IMR-90 (cell line): Measurements from ENCODE around the gene MPRIP. TPM values are rescaled to one million over a fixed set of nuclear protein-coding genes. Genes with fewer than 3 reads are reported as not detected.
"Not testable (repeated sequence)": the region's sequence is repeated elsewhere in the genome, so short reads cannot be mapped to it uniquely, and the experiment has no call there.

Experiments used
- ATAC-seq: fragments of 200-7000 bp; cut with Tn5 transposase; 2 replicates; pipeline ENCODE4 v1.9.1; 2020; ENCODE audit warnings: low read depth, mild to moderate bottlenecking, moderate library complexity
- BruUV-seq: library from RNA; stranded (reverse); fragments of 400-500 nt; replicated peaks from 2 replicates; lab custom pipeline; 2021; lab: Mats Ljungman, UMichigan
- CTCF ChIA-PET: fragments of 300-600 bp; formaldehyde crosslinking; extraction: SDS; loops from one replicate; lab custom pipeline; 2021; ENCODE audit warnings: antibody characterized with exemption; lab: Yijun Ruan, JAX
- POLR2A ChIA-PET: fragments of 300-600 bp; sonication (Branson Sonifier 250); formaldehyde crosslinking; loops from one replicate; lab custom pipeline; 2022; ENCODE audit warnings: antibody characterized with exemption; ENCODE audit not compliant: unreplicated experiment; lab: Charles Lee
- DNase-seq: peaks from one replicate; pipeline ENCODE4 v3.0.0; 2013
- H2AFZ ChIP-seq: replicated peaks from 2 replicates; pipeline ENCODE3; 2013; ENCODE audit warnings: low read length, mild to moderate bottlenecking; ENCODE audit not compliant: poor library complexity
- H2AK5ac ChIP-seq: 2 replicates; pipeline ENCODE4 v1.6.1; 2013; ENCODE audit warnings: low read depth, low read length, inconsistent platforms
- H2AK9ac ChIP-seq: replicated peaks from 2 replicates; pipeline ENCODE3; 2013; ENCODE audit warnings: mild to moderate bottlenecking, low read depth, low read length, moderate library complexity; ENCODE audit not compliant: poor library complexity
- H2BK120ac ChIP-seq: 2 replicates; pipeline ENCODE4 v1.6.1; 2013; ENCODE audit warnings: low read depth, low read length, inconsistent platforms
- H2BK15ac ChIP-seq: 3 replicates; pipeline ENCODE4 v1.6.1; 2013; ENCODE audit warnings: low read depth, low read length, inconsistent platforms
- H2BK20ac ChIP-seq: 2 replicates; pipeline ENCODE4 v1.6.1; 2013; ENCODE audit warnings: low read depth, mild to moderate bottlenecking, inconsistent platforms, low read length, moderate library complexity
- H2BK5ac ChIP-seq: 2 replicates; pipeline ENCODE4 v1.6.1; 2013; ENCODE audit warnings: mild to moderate bottlenecking, low read depth, low read length, inconsistent platforms; ENCODE audit not compliant: poor library complexity, severe bottlenecking
- H3K14ac ChIP-seq: replicated peaks from 2 replicates; pipeline ENCODE4 v1.6.1; 2013; ENCODE audit warnings: low read depth, low read length, inconsistent platforms
- H3K18ac ChIP-seq: 2 replicates; pipeline ENCODE4 v1.6.1; 2013; ENCODE audit warnings: low read depth, low read length, control low read depth
- H3K23ac ChIP-seq: 2 replicates; pipeline ENCODE4 v1.6.1; 2013; ENCODE audit warnings: low read depth, low read length, inconsistent platforms
- H3K27ac ChIP-seq: 2 replicates; pipeline ENCODE4 v1.5.1; 2013; ENCODE audit warnings: mild to moderate bottlenecking, control low read depth, low read length; ENCODE audit not compliant: insufficient read depth
- H3K27me3 ChIP-seq: 2 replicates; pipeline ENCODE4 v1.6.1; 2013; ENCODE audit warnings: low read length; ENCODE audit not compliant: control insufficient read depth, insufficient read depth
- H3K36me3 ChIP-seq: 2 replicates; pipeline ENCODE4 v1.6.1; 2013; ENCODE audit warnings: low read length, mixed read lengths; ENCODE audit not compliant: control insufficient read depth, insufficient read depth
- H3K4ac ChIP-seq: 2 replicates; pipeline ENCODE4 v1.6.1; 2013; ENCODE audit warnings: low read depth, low read length, inconsistent platforms
- H3K4me1 ChIP-seq: 2 replicates; pipeline ENCODE4 v1.6.1; 2013; ENCODE audit warnings: low read length, mixed read lengths; ENCODE audit not compliant: control insufficient read depth, insufficient read depth
- H3K4me2 ChIP-seq: 2 replicates; pipeline ENCODE4 v1.6.1; 2013; ENCODE audit warnings: low read depth, mild to moderate bottlenecking, control low read depth, low read length, moderate library complexity
- H3K4me3 ChIP-seq: 2 replicates; pipeline ENCODE4 v1.5.1; 2013; ENCODE audit warnings: low read depth, mild to moderate bottlenecking, control low read depth, low read length, moderate library complexity; ENCODE audit not compliant: insufficient read depth
- H3K56ac ChIP-seq: 2 replicates; pipeline ENCODE4 v1.6.1; 2013; ENCODE audit warnings: low read length, inconsistent platforms; ENCODE audit not compliant: insufficient read depth; ENCODE audit errors: extremely low read depth
- H3K79me1 ChIP-seq, 2 experiments: 2 replicates each; pipeline ENCODE4 v1.6.1; 2013; ENCODE audit warnings: low read length in 2 of 2, inconsistent platforms in 1 of 2, low read depth in 1 of 2
- H3K9ac ChIP-seq: 2 replicates; pipeline ENCODE4 v1.6.1; 2013; ENCODE audit warnings: low read depth, low read length, control low read depth
- H3K9me1 ChIP-seq: 2 replicates; pipeline ENCODE4 v1.6.1; 2013; ENCODE audit warnings: low read length, inconsistent platforms; ENCODE audit not compliant: insufficient read depth
- H3K9me3 ChIP-seq: 2 replicates; pipeline ENCODE4 v1.6.1; 2013; ENCODE audit warnings: low read length; ENCODE audit not compliant: control insufficient read depth, insufficient read depth
- H4K20me1 ChIP-seq: 2 replicates; pipeline ENCODE4 v1.6.1; 2013; ENCODE audit warnings: low read length, inconsistent platforms; ENCODE audit not compliant: insufficient read depth
- H4K5ac ChIP-seq: 2 replicates; pipeline ENCODE4 v1.6.1; 2013; ENCODE audit warnings: mild to moderate bottlenecking, low read depth, low read length, control low read depth
- H4K8ac ChIP-seq, 2 experiments: 2 replicates each; pipeline ENCODE4 v1.6.1; 2013; ENCODE audit warnings: low read depth in 2 of 2, low read length in 2 of 2, control low read depth in 1 of 2, inconsistent platforms in 1 of 2
- H4K91ac ChIP-seq: 2 replicates; pipeline ENCODE4 v1.6.1; 2013; ENCODE audit warnings: low read depth, low read length, inconsistent platforms; ENCODE audit not compliant: insufficient read depth
- WGBS, 2 experiments: methylation state at CpG; one replicate each; pipeline versions ENCODE4 v1.1.5 to v1.1.7; 2013; ENCODE audit warnings: missing lambda C conversion rate in 2 of 2; ENCODE audit not compliant: insufficient read length in 1 of 2; ENCODE audit errors: extremely low coverage in 2 of 2; 5-methylcytosine and 5-hydroxymethylcytosine counted together
- dilution Hi-C: fragments of 300-500 bp; cut with HindIII; formaldehyde crosslinking; loops from one replicate; pipeline ENCODE4 v1.14.3; 2018; ENCODE audit warnings: low sequenced_read_pairs; ENCODE audit not compliant: unreplicated experiment
- in situ Hi-C: fragments of 300-500 bp; cut with MboI; formaldehyde crosslinking; loops from 3 replicates; pipeline ENCODE4 v1.14.3; 2019; ENCODE audit warnings: low sequenced_read_pairs, inconsistent platforms, mixed read lengths
- intact Hi-C: fragments of 100-400 bp; cut with micrococcal nuclease; formaldehyde crosslinking; loops from 2 replicates; pipeline ENCODE4 v1.10.0; 2022
- polyA plus RNA-seq, 3 experiments: library from polyadenylated mRNA; depleted of rRNA; stranded (reverse); fragments of >200 nt; gene quantifications; 2 replicates each; pipeline ENCODE4 v1.2.3, GENCODE V29; 2012; ENCODE audit warnings: low replicate concordance in 1 of 3
- total RNA-seq: library from RNA; depleted of rRNA; stranded (reverse); fragments of >200 nt; gene quantifications from 2 replicates; pipeline ENCODE4 v1.2.3, GENCODE V29; 2012

The MPRIP gene
- total and polyA plus RNA-seq, 2 of the 4 experiments (the other 2 are of a cell fraction), result 111 to 149 TPM

GRCh38 chr17:17014748-17015124 lies 27.5 kb upstream of the MPRIP start:
- H3K9me1 ChIP-seq, H4K91ac ChIP-seq, H4K20me1 ChIP-seq, H3K18ac ChIP-seq, H2AK9ac ChIP-seq, H2BK120ac ChIP-seq, POLR2A ChIA-PET, H3K79me1 ChIP-seq, H2BK15ac ChIP-seq, H3K27ac ChIP-seq, H3K4me2 ChIP-seq, BruUV-seq, H3K4ac ChIP-seq, H2BK5ac ChIP-seq, CTCF ChIA-PET, H3K27me3 ChIP-seq, H3K4me3 ChIP-seq, intact Hi-C loops, H4K5ac ChIP-seq, H3K9ac ChIP-seq, H2BK20ac ChIP-seq, H2AK5ac ChIP-seq, H3K14ac ChIP-seq, H2AFZ ChIP-seq, H3K36me3 ChIP-seq, ATAC-seq, H3K4me1 ChIP-seq, H3K56ac ChIP-seq, H3K9me3 ChIP-seq, H4K8ac ChIP-seq, dilution Hi-C loops, H3K23ac ChIP-seq, DNase-seq: not testable (repeated sequence)
- in situ Hi-C loops, result loop anchor here (25.0 kb wide), 1 partner anchor 623 kb away; no protein-coding TSS in a partner anchor
- 90% methylated on average over 2 of the region's 9 CpGs; no CpG with 5 or more reads in 1 of the 2 experiments for WGBS, 2 experiments
